Peyer's patch (tissue), 4 donors: ENCODE measurements around the gene CCNG2.

Experiments
- CTCF ChIP-seq, 6 experiments: fragments of 450-650 bp in 4 of 6; fragments of 200-600 bp in 2 of 6; sonication (generic) in 1 of 6; IDR thresholded peaks; one replicate each; pipeline ENCODE4 v1.5.1; 2017 to 2019; ENCODE audit warnings: antibody characterized with exemption in 6 of 6, mild to moderate bottlenecking in 3 of 6, moderate library complexity in 1 of 6
- POLR2A ChIP-seq, 2 donors: fragments of 450-650 bp; IDR thresholded peaks; one replicate each; pipeline ENCODE4 v1.5.1; 2017; ENCODE audit warnings: antibody characterized with exemption in 2 of 2, mild to moderate bottlenecking in 2 of 2, moderate library complexity in 2 of 2

DNA sequence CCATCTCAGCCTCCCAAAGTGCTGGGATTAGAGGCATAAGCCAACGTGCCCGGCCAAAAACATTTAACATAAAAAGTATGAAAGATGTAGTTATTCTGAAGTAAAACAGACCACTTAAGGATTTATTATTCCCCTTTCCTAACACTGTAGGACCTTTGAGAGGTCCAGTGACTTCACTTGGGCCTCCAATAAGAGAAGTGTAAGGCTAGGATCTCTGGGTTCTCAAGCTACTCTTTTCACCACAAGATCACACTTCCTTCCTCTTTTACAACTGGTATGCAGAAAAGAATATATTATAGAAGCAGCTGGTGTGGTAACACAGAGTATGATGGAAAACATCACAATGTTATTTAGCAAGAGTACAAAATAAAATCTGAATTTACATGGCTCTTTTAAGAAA is 30.2 kb upstream of the CCNG2 start:
- no peak for TF ChIP-seq POLR2A (IDR thresholded peaks at IDR 0.05)
- no peak for TF ChIP-seq CTCF (IDR thresholded peaks at IDR 0.05)
